C1 segment of cervical spinal cord (tissue), 14 donors: ENCODE data around the gene SPOUT1.
A peak's percentile ranks its signal among the peaks of the same experiment; 100 is the strongest.

Experiments used
- DNase-seq, 14 donors: peaks; one replicate each; lab custom pipeline; 2025; lab: John Stamatoyannopoulos, UW

SPOUT1 gene

GRCh38 chr9:128773049-128773448 is 56.5 kb downstream of the SPOUT1 start:
- no peak for DNase-seq

- peak; percentile 40 to 92 (median 81) for DNase-seq
Observed at GRCh38 chr9:128771745-128772519, 57.7 kb downstream of the SPOUT1 start, which contains the start of gene ZER1. Gene ZER1 (minus strand): TSS chr9:128771927. CDS start chr9:128755565, 16,362 bp downstream.

GRCh38 chr9:128771094-128771721 is 58.4 kb downstream of the SPOUT1 start:
- DNase-seq, result peak in 2 of 14 donors; percentile 47 to 62

- no peak for DNase-seq
Observed at GRCh38 chr9:128770286-128771030, 59.1 kb downstream of the SPOUT1 start.
